ENCODE measurements around the gene ALDH4A1. TPM values are rescaled to one million over a fixed set of nuclear protein-coding genes. Genes with fewer than 3 reads are reported as not detected.

ALDH4A1 gene
- total RNA-seq, 6 donors from 2014 or later, result 5.7 to 13.4 (median 11.5) TPM

GRCh38 chr1:18868801-18869424, 33.4 kb downstream of the ALDH4A1 start:
- TF ChIP-seq POLR2AphosphoS5 (IDR thresholded peaks at IDR 0.05), result no peak
- TF ChIP-seq, protein P1, sequence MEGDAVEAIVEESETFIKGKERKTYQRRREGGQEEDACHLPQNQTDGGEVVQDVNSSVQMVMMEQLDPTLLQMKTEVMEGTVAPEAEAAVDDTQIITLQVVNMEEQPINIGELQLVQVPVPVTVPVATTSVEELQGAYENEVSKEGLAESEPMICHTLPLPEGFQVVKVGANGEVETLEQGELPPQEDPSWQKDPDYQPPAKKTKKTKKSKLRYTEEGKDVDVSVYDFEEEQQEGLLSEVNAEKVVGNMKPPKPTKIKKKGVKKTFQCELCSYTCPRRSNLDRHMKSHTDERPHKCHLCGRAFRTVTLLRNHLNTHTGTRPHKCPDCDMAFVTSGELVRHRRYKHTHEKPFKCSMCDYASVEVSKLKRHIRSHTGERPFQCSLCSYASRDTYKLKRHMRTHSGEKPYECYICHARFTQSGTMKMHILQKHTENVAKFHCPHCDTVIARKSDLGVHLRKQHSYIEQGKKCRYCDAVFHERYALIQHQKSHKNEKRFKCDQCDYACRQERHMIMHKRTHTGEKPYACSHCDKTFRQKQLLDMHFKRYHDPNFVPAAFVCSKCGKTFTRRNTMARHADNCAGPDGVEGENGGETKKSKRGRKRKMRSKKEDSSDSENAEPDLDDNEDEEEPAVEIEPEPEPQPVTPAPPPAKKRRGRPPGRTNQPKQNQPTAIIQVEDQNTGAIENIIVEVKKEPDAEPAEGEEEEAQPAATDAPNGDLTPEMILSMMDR (IDR thresholded peaks at IDR 0.05), result no peak
- TF ChIP-seq POLR2A (IDR thresholded peaks at IDR 0.05), result no peak
- no peak for TF ChIP-seq EP300 (IDR thresholded peaks at IDR 0.05)
- DNase-seq, result peak in 1 of 2 donors; percentile 54
- WGBS, 2 donors, result 73 to 81% methylated on average over 7 to 8 of the region's 12 CpGs

DNA sequence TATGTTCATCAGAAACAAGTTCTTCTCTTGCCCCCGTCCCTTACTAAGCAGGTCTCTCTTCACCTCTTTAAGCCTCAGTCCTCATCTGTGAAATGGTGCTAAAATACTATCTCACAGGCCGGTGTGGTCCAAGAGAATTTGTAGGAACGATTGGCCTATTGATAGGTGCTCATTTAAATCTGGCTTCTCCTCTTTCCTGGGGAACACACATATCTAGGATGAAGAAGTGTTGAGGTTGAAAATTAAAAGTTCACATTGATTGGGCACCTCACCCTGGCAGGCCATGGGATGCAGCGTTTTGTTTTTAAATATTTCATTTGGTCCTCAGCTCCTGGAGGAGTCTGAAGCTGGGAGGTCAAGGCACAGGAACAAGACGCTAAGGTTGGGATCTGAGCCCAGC, 34.0 kb downstream of the ALDH4A1 start:
- Histone ChIP-seq H3K27me3 (no peaks in the 10 kb centered on the region), H3K36me3 (peaks cover 0 to 6% (median 0%) of the 10 kb centered on the region in 4 donors), H3K27ac (no peak overlapping the region), H3K4me3 (no peak overlapping the region), H3K4me1 (no peaks in the 10 kb centered on the region), H3K9me3 (no peaks in the 10 kb centered on the region)
- DNase-seq (no peak), ATAC-seq (ENCODE audit: low FRiP score in 2 of 2) (no peak)
- TF ChIP-seq POLR2A (IDR thresholded peaks at IDR 0.05), result no peak
- no peak for TF ChIP-seq POLR2AphosphoS5 (IDR thresholded peaks at IDR 0.05)
- TF ChIP-seq, protein P1 (IDR thresholded peaks at IDR 0.05), result no peak
- no peak for TF ChIP-seq EP300 (IDR thresholded peaks at IDR 0.05)
- 69 to 80% methylated on average over 5 of the region's 5 CpGs for WGBS, 2 donors

More at GRCh38 chr1:18868801-18869424, 33.4 kb downstream of the ALDH4A1 start:
- Histone ChIP-seq H3K27me3 (no peaks in the 10 kb centered on the region), H3K9me3 (no peaks in the 10 kb centered on the region), H3K27ac (no peak overlapping the region), H3K4me3 (no peak overlapping the region), H3K4me1 (no peaks in the 10 kb centered on the region), H3K36me3 (peaks cover 0 to 6% (median 2%) of the 10 kb centered on the region in 4 donors)
- ATAC-seq (ENCODE audit: low FRiP score in 2 of 2), result no peak

GRCh38 chr1:18866846-18867245, 35.5 kb downstream of the ALDH4A1 start:
- Histone ChIP-seq H3K4me1 (no peaks in the 10 kb centered on the region), H3K4me3 (no peak overlapping the region), H3K36me3 (no peaks in the 10 kb centered on the region), H3K9me3 (no peaks in the 10 kb centered on the region), H3K27me3 (no peaks in the 10 kb centered on the region), H3K27ac (no peak overlapping the region)
- 52 to 65% methylated on average over 3 of the region's 3 CpGs for WGBS, 2 donors
- DNase-seq (no peak), ATAC-seq (ENCODE audit: low FRiP score in 2 of 2) (no peak)
- no peak for TF ChIP-seq POLR2AphosphoS5 (IDR thresholded peaks at IDR 0.05)
- TF ChIP-seq POLR2A (IDR thresholded peaks at IDR 0.05), result no peak
- TF ChIP-seq, protein P1 (IDR thresholded peaks at IDR 0.05), result no peak
- no peak for TF ChIP-seq EP300 (IDR thresholded peaks at IDR 0.05)

DNA sequence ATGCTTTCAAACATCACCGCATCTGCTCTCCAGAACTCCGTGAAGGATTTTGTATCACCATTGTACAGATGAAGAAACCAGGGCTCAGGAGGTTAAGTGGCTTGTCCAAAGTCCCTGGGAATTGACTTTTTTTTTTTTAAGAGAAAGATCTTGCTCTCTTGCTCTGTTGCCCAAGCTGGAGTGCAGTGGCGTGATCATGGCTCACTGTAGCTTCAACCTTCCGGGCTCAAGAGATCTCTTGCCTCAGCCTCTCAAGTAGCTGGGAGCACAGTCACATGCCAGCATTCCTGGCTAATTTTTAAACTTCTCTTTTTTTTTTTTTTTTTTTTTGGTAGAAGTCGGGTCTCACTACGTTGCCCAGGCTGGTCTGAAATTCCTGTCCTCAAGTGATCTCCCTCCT, 36.0 kb downstream of the ALDH4A1 start:
- H3K27me3 ChIP-seq, result no peaks in the 10 kb centered on the region
- TF ChIP-seq POLR2AphosphoS5 (IDR thresholded peaks at IDR 0.05) (no peak), EP300 (IDR thresholded peaks at IDR 0.05) (no peak), POLR2A (IDR thresholded peaks at IDR 0.05) (no peak)
- TF ChIP-seq, protein P1 (IDR thresholded peaks at IDR 0.05), result no peak
- no peaks in the 10 kb centered on the region for H3K9me3 ChIP-seq
- peak in 1 of 2 donors; percentile 83 for DNase-seq
- no peak overlapping the region for H3K4me3 ChIP-seq
- no peaks in the 10 kb centered on the region for H3K4me1 ChIP-seq
- peak in 1 of 2 donors; percentile 34 for ATAC-seq (ENCODE audit: low FRiP score in 2 of 2)
- no peak overlapping the region for H3K27ac ChIP-seq
- WGBS, 2 donors, result 63 to 69% methylated on average over 6 of the region's 6 CpGs
- no peaks in the 10 kb centered on the region for H3K36me3 ChIP-seq

- no peaks in the 10 kb centered on the region for H3K4me1 ChIP-seq
- 80 to 81% methylated on average over 1 to 7 of the region's 9 CpGs for WGBS, 2 donors
- ATAC-seq (ENCODE audit: low FRiP score in 2 of 2), result no peak
- H3K36me3 ChIP-seq, result no peaks in the 10 kb centered on the region
- TF ChIP-seq POLR2A (IDR thresholded peaks at IDR 0.05) (no peak), EP300 (IDR thresholded peaks at IDR 0.05) (no peak), POLR2AphosphoS5 (IDR thresholded peaks at IDR 0.05) (no peak)
- TF ChIP-seq, protein P1 (IDR thresholded peaks at IDR 0.05), result no peak
- H3K27ac ChIP-seq, result no peak overlapping the region
- no peaks in the 10 kb centered on the region for H3K9me3 ChIP-seq
- H3K4me3 ChIP-seq, result no peak overlapping the region
- H3K27me3 ChIP-seq, result no peaks in the 10 kb centered on the region
- no peak for DNase-seq
These were observed 37.2 kb downstream of the ALDH4A1 start for GRCh38 chr1:18865176-18865575.
